ENCODE measurements around the gene CCDC184. TPM values are rescaled to one million over a fixed set of nuclear protein-coding genes. Genes with fewer than 3 reads are reported as not detected.

The CCDC184 gene
- 0.54 and 0.66 TPM in 2 replicates for total RNA-seq
- 0.19 TPM for total RNA-seq (2013)
- 1.4 and 1.6 TPM in 2 replicates for polyA plus RNA-seq
- polyA minus RNA-seq, result 1.00 and 1.5 TPM in 2 replicates

- peak within 1 kb of the TSS; percentile 98 for H3K4me3 Mint-ChIP-seq
- peak within 1 kb of the TSS; percentile 92 for H3K4me2 ChIP-seq (replicated peaks; ENCODE audit: low read depth, low read length, poor library complexity, severe bottlenecking)
- H2AFZ ChIP-seq (ENCODE audit: insufficient read depth, low read depth, low read length, poor library complexity, severe bottlenecking), result peak within 1 kb of the TSS; percentile 92
- H4K20me1 ChIP-seq (ENCODE audit: control insufficient read depth, insufficient read depth, low read length, poor library complexity, severe bottlenecking), result no peaks in the 10 kb centered on the region
- H3K27ac Mint-ChIP-seq, result peak within 1 kb of the TSS; percentile 84
- ChIA-PET CTCF (interaction anchor here (0.8 to 3.4 kb wide), 14 partner anchors 9 to 476 kb away, joined by 3 to 26 read pairs (median 4); partner anchors contain the start of gene ASB8), POLR2A (interaction anchor here (0.9 to 1.1 kb wide), 3 partner anchors 14 to 64 kb away, joined by 3 to 6 read pairs (median 5); partner anchors contain the start of genes ASB8 and PFKM)
- peak within 1 kb of the TSS in 1 of 2 donors; percentile 11 for H3K27ac ChIP-seq (ENCODE audit: low read length in 2 of 2)
- peaks cover 0 to 38% (median 15%) of the 10 kb centered on the region in 4 experiments for H3K27me3 ChIP-seq (replicated peaks in 1 of 4; ENCODE audit: control extremely low read depth in 1 of 4, control insufficient read depth in 3 of 4, insufficient read depth in 4 of 4, low read length in 3 of 4)
- under 1% methylated on average over 58 of the region's 61 CpGs for WGBS (ENCODE audit: insufficient coverage)
- peaks cover 0 to 4% (median 0%) of the 10 kb centered on the region in 3 donors for H3K9me3 ChIP-seq (ENCODE audit: control extremely low read depth in 1 of 3, control insufficient read depth in 2 of 3, insufficient read depth in 1 of 3, low read length in 2 of 3)
- H3K79me2 ChIP-seq (ENCODE audit: control insufficient read depth, insufficient read depth, low read length), result no peaks in the 10 kb centered on the region
- H3K27me3 Mint-ChIP-seq, result peaks cover 37% of the 10 kb centered on the region
- TF ChIP-seq CTCF (IDR thresholded peaks at IDR 0.05) (peak; percentile 45), EZH2 (IDR thresholded peaks at IDR 0.05; ENCODE audit: borderline replicate concordance, insufficient read depth, low read depth, low read length, poor library complexity, severe bottlenecking) (no peak)
- ATAC-seq (ENCODE audit: low read depth) (peak; percentile 75), DNase-seq (peak; percentile 89)
- peaks cover 28% of the 10 kb centered on the region for H3K4me1 Mint-ChIP-seq
- intact Hi-C loops (cut with micrococcal nuclease), result loop anchor here (1.0 to 10.0 kb wide), 6 partner anchors 15 to 478 kb away; partner anchors contain the start of genes ASB8, RPAP3, TMEM106C and ZNF641
- H3K9me3 Mint-ChIP-seq (ENCODE audit: insufficient read depth), result no peaks in the 10 kb centered on the region
- peak within 1 kb of the TSS; percentile 79 for H3K9ac ChIP-seq (ENCODE audit: low read length)
- peak within 1 kb of the TSS; percentile 69 to 90 (median 77) for H3K4me3 ChIP-seq (ENCODE audit: control extremely low read depth in 1 of 5, extremely low read depth in 1 of 5, insufficient read depth in 1 of 5, low read depth in 2 of 5, low read length in 4 of 5)
- H3K4me1 ChIP-seq (ENCODE audit: control insufficient read depth in 2 of 2, insufficient read depth in 2 of 2, low read length in 2 of 2), result peaks cover 27 to 29% of the 10 kb centered on the region in 2 donors
- H3K36me3 ChIP-seq (replicated peaks in 1 of 2; ENCODE audit: control extremely low read depth in 1 of 2, control insufficient read depth in 1 of 2, extremely low read depth in 1 of 2, insufficient read depth in 2 of 2, low read length in 1 of 2), result no peaks in the 10 kb centered on the region
Observed at GRCh38 chr12:48183091-48183875, at the start of gene CCDC184. TSS of gene CCDC184 (plus strand) at chr12:48183644. CDS start at chr12:48184123, 479 bp downstream.

- ATAC-seq (ENCODE audit: low read depth) (no peak), DNase-seq (no peak)
- Histone ChIP-seq H3K4me3 (ENCODE audit: control extremely low read depth in 1 of 5, extremely low read depth in 1 of 5, insufficient read depth in 1 of 5, low read depth in 2 of 5, low read length in 4 of 5) (no peak overlapping the region), H4K20me1 (ENCODE audit: control insufficient read depth, insufficient read depth, low read length, poor library complexity, severe bottlenecking) (no peaks in the 10 kb centered on the region), H3K4me2 (replicated peaks; ENCODE audit: low read depth, low read length, poor library complexity, severe bottlenecking) (no peak overlapping the region), H3K36me3 (replicated peaks in 1 of 2; ENCODE audit: control extremely low read depth in 1 of 2, control insufficient read depth in 1 of 2, extremely low read depth in 1 of 2, insufficient read depth in 2 of 2, low read length in 1 of 2) (peaks cover 0 to 55% of the 10 kb centered on the region in 2 experiments), H3K4me1 (ENCODE audit: control insufficient read depth in 2 of 2, insufficient read depth in 2 of 2, low read length in 2 of 2) (no peaks in the 10 kb centered on the region), H2AFZ (ENCODE audit: insufficient read depth, low read depth, low read length, poor library complexity, severe bottlenecking) (no peak overlapping the region), H3K9me3 (ENCODE audit: control extremely low read depth in 1 of 3, control insufficient read depth in 2 of 3, insufficient read depth in 1 of 3, low read length in 2 of 3) (no peaks in the 10 kb centered on the region), H3K9ac (ENCODE audit: low read length) (no peak overlapping the region), H3K27ac (ENCODE audit: low read length in 2 of 2) (no peak overlapping the region), H3K79me2 (ENCODE audit: control insufficient read depth, insufficient read depth, low read length) (no peaks in the 10 kb centered on the region), H3K27me3 (replicated peaks in 1 of 4; ENCODE audit: control extremely low read depth in 1 of 4, control insufficient read depth in 3 of 4, insufficient read depth in 4 of 4, low read length in 3 of 4) (no peaks in the 10 kb centered on the region)
- no peak overlapping the region for H3K4me3 Mint-ChIP-seq
- CTCF ChIA-PET, result no interaction called here
- WGBS (ENCODE audit: insufficient coverage), result 95% methylated on average over 5 of the region's 5 CpGs
- H3K9me3 Mint-ChIP-seq (ENCODE audit: insufficient read depth), result no peaks in the 10 kb centered on the region
- H3K27ac Mint-ChIP-seq, result no peak overlapping the region
- intact Hi-C loops (cut with micrococcal nuclease), result no loop called here
- POLR2A ChIA-PET, result no interaction called here
- H3K27me3 Mint-ChIP-seq, result no peaks in the 10 kb centered on the region
- TF ChIP-seq EZH2 (IDR thresholded peaks at IDR 0.05; ENCODE audit: borderline replicate concordance, insufficient read depth, low read depth, low read length, poor library complexity, severe bottlenecking) (no peak), CTCF (IDR thresholded peaks at IDR 0.05) (no peak)
- no peaks in the 10 kb centered on the region for H3K4me1 Mint-ChIP-seq
Observed at GRCh38 chr12:48135027-48135426, 48.4 kb upstream of the CCDC184 start.
